Lower lobe of right lung (tissue), 2 donors: ENCODE data around the gene KLRG1. TPM values are rescaled to one million over a fixed set of nuclear protein-coding genes. Genes with fewer than 3 reads are reported as not detected.

Experiments used
- ATAC-seq, 2 donors: fragments of 200-7000 bp; cut with Tn5 transposase; one replicate each; pipeline ENCODE4 v1.9.1; 2020 to 2022; ENCODE audit warnings: mild to moderate bottlenecking in 2 of 2, moderate library complexity in 2 of 2
- DNase-seq: peaks from one replicate; pipeline ENCODE4 v3.0.0-alpha.2; 2020
- H3K27ac ChIP-seq: fragments of 200-600 bp; one replicate; pipeline ENCODE4 v1.8.0; 2022
- H3K27me3 ChIP-seq: fragments of 200-600 bp; one replicate; pipeline ENCODE4 v1.8.0; 2022; ENCODE audit warnings: low read depth
- H3K36me3 ChIP-seq: fragments of 200-600 bp; one replicate; pipeline ENCODE4 v1.8.0; 2022; ENCODE audit warnings: mild to moderate bottlenecking
- H3K4me1 ChIP-seq: fragments of 200-600 bp; one replicate; pipeline ENCODE4 v1.8.0; 2022
- H3K4me3 ChIP-seq: fragments of 200-600 bp; one replicate; pipeline ENCODE4 v1.8.0; 2022; ENCODE audit warnings: mild to moderate bottlenecking
- H3K9me3 ChIP-seq: fragments of 200-600 bp; one replicate; pipeline ENCODE4 v1.8.0; 2022
- CTCF ChIP-seq: fragments of 200-600 bp; IDR thresholded peaks from one replicate; pipeline ENCODE4 v1.8.0; 2022; ENCODE audit warnings: antibody characterized with exemption, mild to moderate bottlenecking
- intact Hi-C: fragments of 100-400 bp; cut with DNase I; formaldehyde crosslinking; loops from one replicate; pipeline ENCODE4 v1.11.0; 2022
- total RNA-seq: library from RNA; stranded (reverse); fragmentation: NEBNext Ultra II Directional; extraction: Animal tissue kit (Norgen Biotek cat#: 25700); gene quantifications from one replicate; pipeline ENCODE4 v1.2.1, GENCODE V29; 2021
- donor health status: DM: no; HTN: yes; CAD: no; lungs with severe emphysema.

KLRG1 gene
- total RNA-seq, 1 donor from 2014 or later: 4.8 TPM

DNA sequence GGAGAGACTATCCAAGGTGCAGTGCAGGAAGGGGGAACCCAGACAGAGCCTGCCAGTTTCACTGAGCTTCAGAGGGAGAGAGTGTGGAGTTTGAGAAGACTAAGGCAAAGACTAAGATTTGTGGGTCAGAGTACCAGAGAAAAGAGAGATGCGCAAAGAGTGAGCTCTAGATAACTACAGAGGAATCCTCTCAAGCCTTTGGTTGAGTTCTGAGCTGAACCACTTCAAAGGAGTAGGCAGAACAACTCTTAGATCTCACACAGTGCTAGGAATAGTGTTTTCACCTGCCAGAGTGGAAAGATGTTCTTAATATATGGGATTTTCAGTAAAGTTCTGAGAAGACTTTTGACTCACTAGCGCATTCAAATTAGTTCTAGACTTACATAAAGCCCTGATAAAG is 29.2 kb upstream of the KLRG1 start:
- ATAC-seq: no peak
- H3K9me3 ChIP-seq: no peaks in the 10 kb centered on the region
- no peak for DNase-seq
- intact Hi-C loops: no loop called here
- no peaks in the 10 kb centered on the region for H3K36me3 ChIP-seq
- H3K4me1 ChIP-seq: no peaks in the 10 kb centered on the region
- H3K4me3 ChIP-seq: no peak overlapping the region
- no peaks in the 10 kb centered on the region for H3K27me3 ChIP-seq
- no peak overlapping the region for H3K27ac ChIP-seq
- TF ChIP-seq CTCF: no peak

DNA sequence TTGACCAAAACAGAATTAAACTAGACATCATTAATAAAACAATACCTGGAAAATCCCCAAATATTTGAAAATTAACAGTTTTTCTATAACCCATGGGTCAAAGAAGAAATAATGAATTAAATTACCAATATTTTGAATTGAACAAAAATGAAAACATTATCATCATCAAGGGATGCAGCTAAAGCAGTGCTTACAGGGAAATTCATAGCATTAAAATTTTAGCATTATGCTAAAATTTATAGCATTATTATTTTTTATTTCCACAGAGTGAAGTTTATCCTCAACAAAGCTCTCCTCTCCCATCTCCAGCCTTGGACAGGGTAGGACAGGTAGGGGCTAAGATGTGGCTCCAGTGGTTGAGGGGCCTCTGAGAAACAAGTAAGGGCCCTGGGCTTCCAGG is 20.6 kb upstream of the KLRG1 start:
- Histone ChIP-seq H3K27me3 (no peaks in the 10 kb centered on the region), H3K27ac (no peak overlapping the region), H3K9me3 (peaks cover 18% of the 10 kb centered on the region), H3K4me3 (no peak overlapping the region), H3K36me3 (no peaks in the 10 kb centered on the region), H3K4me1 (no peaks in the 10 kb centered on the region)
- intact Hi-C loops: no loop called here
- no peak for TF ChIP-seq CTCF
- no peak for ATAC-seq
- DNase-seq: no peak

DNA sequence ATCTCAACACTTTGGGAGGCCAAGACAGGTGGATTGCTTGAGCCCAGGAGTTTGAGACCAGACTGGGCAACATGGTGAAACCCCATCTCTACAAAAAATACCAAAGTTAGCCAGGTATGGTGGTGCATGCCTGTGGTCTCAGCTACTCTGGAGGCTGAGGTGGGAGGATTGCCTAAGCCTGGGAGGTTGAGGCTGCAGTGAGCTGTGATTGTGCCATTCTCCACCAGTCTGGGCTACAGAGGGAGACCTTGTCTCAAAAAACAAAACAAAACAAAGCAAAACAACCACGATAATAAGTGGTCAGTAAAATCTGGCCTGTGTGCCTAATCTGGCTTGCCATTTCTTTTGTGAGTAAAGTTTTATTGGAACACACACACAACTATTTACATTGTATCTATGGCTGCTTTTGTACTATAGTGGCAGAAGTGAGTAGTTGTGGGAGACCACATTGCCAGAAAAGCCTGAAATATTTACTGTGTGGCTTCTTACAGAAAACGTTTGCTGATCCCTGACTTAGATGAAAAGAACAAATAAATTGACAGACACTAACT is 19.4 kb upstream of the KLRG1 start:
- intact Hi-C loops: no loop called here
- no peak for TF ChIP-seq CTCF
- no peak for ATAC-seq

GRCh38 chr12:8970432-8970831 is 18.9 kb upstream of the KLRG1 start:
- intact Hi-C loops: no loop called here
- no peak for ATAC-seq
- no peak for DNase-seq
- Histone ChIP-seq H3K4me3 (no peak overlapping the region), H3K36me3 (no peaks in the 10 kb centered on the region), H3K4me1 (no peaks in the 10 kb centered on the region), H3K27me3 (no peaks in the 10 kb centered on the region), H3K9me3 (peaks cover 18% of the 10 kb centered on the region), H3K27ac (no peak overlapping the region)
- no peak for TF ChIP-seq CTCF

More for the DNA sequence above, 19.4 kb upstream of the KLRG1 start:
- H3K9me3 ChIP-seq: peaks cover 18% of the 10 kb centered on the region
- no peaks in the 10 kb centered on the region for H3K27me3 ChIP-seq
- DNase-seq: no peak
- no peaks in the 10 kb centered on the region for H3K4me1 ChIP-seq
- no peak overlapping the region for H3K4me3 ChIP-seq
- H3K27ac ChIP-seq: no peak overlapping the region
- H3K36me3 ChIP-seq: no peaks in the 10 kb centered on the region

GRCh38 chr12:8980137-8980536 is 9.2 kb upstream of the KLRG1 start:
- Histone ChIP-seq H3K27ac (no peak overlapping the region), H3K4me3 (no peak overlapping the region), H3K4me1 (no peaks in the 10 kb centered on the region), H3K36me3 (no peaks in the 10 kb centered on the region), H3K27me3 (no peaks in the 10 kb centered on the region), H3K9me3 (peaks cover 14% of the 10 kb centered on the region)
- DNase-seq (no peak), ATAC-seq (no peak)
- intact Hi-C loops: no loop called here
- no peak for TF ChIP-seq CTCF
